ENCODE measurements around the gene RGSL1.

RGSL1 gene

GRCh38 chr1:182595641-182596240, 145.8 kb downstream of the RGSL1 start:
- DNase-seq: peak; percentile 59

- no peak for DNase-seq
Observed at GRCh38 chr1:182596934-182597333, 147.0 kb downstream of the RGSL1 start.

GRCh38 chr1:182598296-182598695, 148.3 kb downstream of the RGSL1 start:
- no peak for DNase-seq

- DNase-seq: no peak
Observed at GRCh38 chr1:182599339-182599738, 149.4 kb downstream of the RGSL1 start.

GRCh38 chr1:182600036-182600713, 150.2 kb downstream of the RGSL1 start:
- DNase-seq: no peak

- no peak for DNase-seq
Observed at GRCh38 chr1:182600745-182601415, 150.9 kb downstream of the RGSL1 start.

GRCh38 chr1:182601416-182601786, 151.5 kb downstream of the RGSL1 start:
- DNase-seq: peak; percentile 79

GRCh38 chr1:182601913-182602312, 152.0 kb downstream of the RGSL1 start:
- DNase-seq: no peak

- no peak for DNase-seq
Observed at GRCh38 chr1:182602935-182603645, 153.1 kb downstream of the RGSL1 start.

GRCh38 chr1:182603646-182604174, 153.8 kb downstream of the RGSL1 start:
- DNase-seq: peak; percentile 43

- DNase-seq: peak; percentile 96
Observed at GRCh38 chr1:182604175-182605164, 154.5 kb downstream of the RGSL1 start, which contains the start of gene RGS16. Gene RGS16, minus strand, starts transcription at chr1:182604389. Its CDS starts 130 bp downstream, at chr1:182604259.

- no peak for DNase-seq
Observed at GRCh38 chr1:182607566-182607965, 157.6 kb downstream of the RGSL1 start.

- no peak for DNase-seq
Observed at GRCh38 chr1:182608236-182608635, 158.3 kb downstream of the RGSL1 start.

GRCh38 chr1:182608845-182609610, 159.1 kb downstream of the RGSL1 start:
- no peak for DNase-seq
